HEK293 (cell line): ENCODE results near the gene PEPD.
A peak's percentile ranks its signal among the peaks of the same experiment; 100 is the strongest.

ENCODE experiments used
- CTCF ChIA-PET: fragments of 350-600 bp; formaldehyde crosslinking; extraction: SDS; loops from one replicate; lab custom pipeline; 2021; ENCODE audit warnings: antibody characterized with exemption; lab: Yijun Ruan, JAX
- POLR2A ChIA-PET: fragments of 300-600 bp; formaldehyde crosslinking; extraction: SDS; loops from one replicate; lab custom pipeline; 2020; ENCODE audit warnings: antibody characterized with exemption, inconsistent platforms; lab: Yijun Ruan, JAX
- H3K27ac ChIP-seq: fragments of 200-500 bp; sonication (Bioruptor generic); 2 replicates; pipeline ENCODE4 v1.5.1; 2014; ENCODE audit warnings: low read depth, low read length, control low read depth, inconsistent platforms; ENCODE audit errors: extremely low read depth
- H3K36me3 ChIP-seq, 2 experiments: fragments of 200-500 bp in 1 of 2; sonication (Bioruptor generic) in 1 of 2; 1 replicate in 1 of 2; 2 replicates in 1 of 2; pipeline ENCODE4 v1.5.1; 2014 to 2017; ENCODE audit warnings: inconsistent platforms in 2 of 2, low read length in 2 of 2; ENCODE audit not compliant: control insufficient read depth in 2 of 2, insufficient read depth in 1 of 2
- H3K4me1 ChIP-seq: fragments of 200-500 bp; sonication (Bioruptor generic); 2 replicates; pipeline ENCODE4 v1.5.1; 2014; ENCODE audit warnings: mild to moderate bottlenecking, low read length, inconsistent platforms; ENCODE audit not compliant: control insufficient read depth, insufficient read depth
- H3K4me3 ChIP-seq: 2 replicates; pipeline ENCODE4 v1.5.1; 2011; ENCODE audit warnings: low read depth, mild to moderate bottlenecking, control low read depth, low read length, moderate library complexity
- H3K9me3 ChIP-seq: fragments of 200-500 bp; sonication (Bioruptor generic); 2 replicates; pipeline ENCODE4 v1.5.1; 2014; ENCODE audit warnings: low read depth, low read length, inconsistent platforms; ENCODE audit not compliant: control insufficient read depth, insufficient read depth
- EGR2 ChIP-seq: fragments of 450-650 bp; formaldehyde crosslinking; IDR thresholded peaks from 2 replicates; pipeline ENCODE4 v1.5.1; 2016; ENCODE audit warnings: low read depth, missing biosample characterization, missing genetic modification characterization
- FEZF1 ChIP-seq: fragments of 450-650 bp; formaldehyde crosslinking; IDR thresholded peaks from 2 replicates; pipeline ENCODE4 v1.5.1; 2016; ENCODE audit warnings: missing biosample characterization, missing genetic modification characterization
- REST ChIP-seq: fragments of 450-650 bp; formaldehyde crosslinking; IDR thresholded peaks from 2 replicates; pipeline ENCODE4 v1.5.1; 2016; ENCODE audit warnings: missing biosample characterization, missing genetic modification characterization
- SALL2 ChIP-seq: fragments of 450-650 bp; formaldehyde crosslinking; IDR thresholded peaks from 2 replicates; pipeline ENCODE4 v1.5.0; 2017; ENCODE audit warnings: missing biosample characterization, mild to moderate bottlenecking, missing genetic modification characterization, borderline replicate concordance
- YY1 ChIP-seq: fragments of 450-650 bp; formaldehyde crosslinking; IDR thresholded peaks from 2 replicates; pipeline ENCODE4 v1.5.1; 2018; ENCODE audit warnings: missing biosample characterization, missing genetic modification characterization
- ZBTB48 ChIP-seq: fragments of 450-650 bp; formaldehyde crosslinking; IDR thresholded peaks from 2 replicates; pipeline ENCODE4 v1.5.1; 2016; ENCODE audit warnings: missing biosample characterization, missing genetic modification characterization
- ZFHX2 ChIP-seq: fragments of 450-650 bp; formaldehyde crosslinking; conservative IDR thresholded peaks from 2 replicates; pipeline ENCODE4 v1.5.1; 2016; ENCODE audit warnings: missing biosample characterization, missing genetic modification characterization
- ZNF10 ChIP-seq: fragments of 450-650 bp; formaldehyde crosslinking; IDR thresholded peaks from 2 replicates; pipeline ENCODE4 v1.5.1; 2017; ENCODE audit warnings: missing biosample characterization, missing genetic modification characterization
- ZNF292 ChIP-seq: fragments of 450-650 bp; formaldehyde crosslinking; IDR thresholded peaks from 2 replicates; pipeline ENCODE4 v1.5.1; 2016; ENCODE audit warnings: low read depth, missing biosample characterization, missing genetic modification characterization, borderline replicate concordance
- ZNF426 ChIP-seq: fragments of 450-650 bp; formaldehyde crosslinking; IDR thresholded peaks from 2 replicates; pipeline ENCODE4 v1.5.1; 2017; ENCODE audit warnings: missing biosample characterization, missing genetic modification characterization, mild to moderate bottlenecking, inconsistent platforms, moderate library complexity
- ZNF560 ChIP-seq: fragments of 450-650 bp; formaldehyde crosslinking; IDR thresholded peaks from 2 replicates; pipeline ENCODE4 v1.5.1; 2017; ENCODE audit warnings: missing biosample characterization, missing genetic modification characterization, borderline replicate concordance
- ZNF623 ChIP-seq: fragments of 450-650 bp; formaldehyde crosslinking; IDR thresholded peaks from 2 replicates; pipeline ENCODE4 v1.5.1; 2016; ENCODE audit warnings: missing biosample characterization, missing genetic modification characterization
- ZNF704 ChIP-seq: fragments of 450-650 bp; formaldehyde crosslinking; IDR thresholded peaks from 2 replicates; pipeline ENCODE4 v1.5.1; 2016; ENCODE audit warnings: missing biosample characterization, missing genetic modification characterization
- TF ChIP-seq, protein P1 (sequence below): fragments of 450-650 bp; formaldehyde crosslinking; IDR thresholded peaks from 2 replicates; pipeline ENCODE4 v1.5.1; 2016; ENCODE audit warnings: missing biosample characterization, missing genetic modification characterization
- TF ChIP-seq, protein P2 (sequence below): fragments of 450-650 bp; formaldehyde crosslinking; conservative IDR thresholded peaks from 2 replicates; pipeline ENCODE4 v1.5.1; 2016; ENCODE audit warnings: low read depth, missing biosample characterization, missing genetic modification characterization

PEPD gene

DNA sequence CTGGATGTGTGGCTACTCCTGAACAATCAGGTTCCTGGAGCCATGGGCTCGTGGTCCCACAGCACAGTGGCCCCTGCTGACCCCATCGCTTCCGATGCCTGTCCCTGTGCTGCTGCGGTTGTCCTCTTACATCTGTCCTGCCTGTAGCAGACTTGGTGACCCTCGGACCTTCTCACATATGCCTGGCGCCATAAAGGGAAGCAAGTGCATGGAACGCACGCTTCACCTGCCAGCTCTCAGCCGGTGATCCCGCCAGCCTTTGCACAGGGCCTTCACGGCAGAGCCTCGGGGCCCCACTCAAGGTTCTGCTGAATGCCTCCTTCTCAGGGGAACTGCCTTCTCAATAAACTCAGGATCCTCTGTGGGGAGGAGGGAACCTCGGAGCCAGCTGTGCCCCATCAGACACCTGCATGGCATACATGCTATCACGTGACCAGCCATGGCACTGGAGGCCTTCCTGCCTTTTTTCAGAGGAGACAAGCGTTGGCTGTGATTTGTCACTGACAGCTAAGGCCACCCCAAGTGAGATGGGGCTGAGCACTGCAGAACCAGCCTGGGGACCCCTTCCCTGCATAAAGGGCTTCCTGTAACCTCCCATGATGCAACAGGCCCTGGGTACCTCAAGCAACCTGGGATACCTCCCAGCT, 24.3 kb downstream of the PEPD start (continued):
- TF ChIP-seq ZBTB48 (tag by site-specific recombination) (no peak), FEZF1 (tag by site-specific recombination) (no peak), ZNF560 (no peak)

- H3K27ac ChIP-seq = no peak overlapping the region
- H3K36me3 ChIP-seq = peaks cover 0 to 26% of the 10 kb centered on the region in 2 experiments; a peak in 2 of 3 replicates
- H3K4me1 ChIP-seq = no peaks in the 10 kb centered on the region
- ChIA-PET POLR2A (interaction anchor here (0.7 kb wide), 1 partner anchor 14 kb away, joined by 3 read pairs; no protein-coding TSS in a partner anchor), CTCF (interaction anchor here (0.5 kb wide), 1 partner anchor 521 kb away, joined by 3 read pairs; no protein-coding TSS in a partner anchor)
- H3K4me3 ChIP-seq = no peak overlapping the region
- TF ChIP-seq, protein P1, sequence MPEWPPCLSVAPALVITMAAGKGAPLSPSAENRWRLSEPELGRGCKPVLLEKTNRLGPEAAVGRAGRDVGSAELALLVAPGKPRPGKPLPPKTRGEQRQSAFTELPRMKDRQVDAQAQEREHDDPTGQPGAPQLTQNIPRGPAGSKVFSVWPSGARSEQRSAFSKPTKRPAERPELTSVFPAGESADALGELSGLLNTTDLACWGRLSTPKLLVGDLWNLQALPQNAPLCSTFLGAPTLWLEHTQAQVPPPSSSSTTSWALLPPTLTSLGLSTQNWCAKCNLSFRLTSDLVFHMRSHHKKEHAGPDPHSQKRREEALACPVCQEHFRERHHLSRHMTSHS = no peak
- no peak for TF ChIP-seq ZNF10
- no peak for TF ChIP-seq YY1
- TF ChIP-seq REST (tag by site-specific recombination) = no peak
- no peak for TF ChIP-seq ZNF704 (tag by site-specific recombination)
- no peak for TF ChIP-seq ZNF292 (tag by site-specific recombination)
- TF ChIP-seq ZFHX2 = peak; percentile 12; the same call in 1 of the 2 replicates
- no peak for TF ChIP-seq ZNF623 (tag by site-specific recombination)
- peak; percentile 76 for TF ChIP-seq EGR2 (tag by site-specific recombination)
- TF ChIP-seq ZNF426 (tag by site-specific recombination) = no peak
- no peak for TF ChIP-seq SALL2 (tag by site-specific recombination)
- TF ChIP-seq, protein P2, sequence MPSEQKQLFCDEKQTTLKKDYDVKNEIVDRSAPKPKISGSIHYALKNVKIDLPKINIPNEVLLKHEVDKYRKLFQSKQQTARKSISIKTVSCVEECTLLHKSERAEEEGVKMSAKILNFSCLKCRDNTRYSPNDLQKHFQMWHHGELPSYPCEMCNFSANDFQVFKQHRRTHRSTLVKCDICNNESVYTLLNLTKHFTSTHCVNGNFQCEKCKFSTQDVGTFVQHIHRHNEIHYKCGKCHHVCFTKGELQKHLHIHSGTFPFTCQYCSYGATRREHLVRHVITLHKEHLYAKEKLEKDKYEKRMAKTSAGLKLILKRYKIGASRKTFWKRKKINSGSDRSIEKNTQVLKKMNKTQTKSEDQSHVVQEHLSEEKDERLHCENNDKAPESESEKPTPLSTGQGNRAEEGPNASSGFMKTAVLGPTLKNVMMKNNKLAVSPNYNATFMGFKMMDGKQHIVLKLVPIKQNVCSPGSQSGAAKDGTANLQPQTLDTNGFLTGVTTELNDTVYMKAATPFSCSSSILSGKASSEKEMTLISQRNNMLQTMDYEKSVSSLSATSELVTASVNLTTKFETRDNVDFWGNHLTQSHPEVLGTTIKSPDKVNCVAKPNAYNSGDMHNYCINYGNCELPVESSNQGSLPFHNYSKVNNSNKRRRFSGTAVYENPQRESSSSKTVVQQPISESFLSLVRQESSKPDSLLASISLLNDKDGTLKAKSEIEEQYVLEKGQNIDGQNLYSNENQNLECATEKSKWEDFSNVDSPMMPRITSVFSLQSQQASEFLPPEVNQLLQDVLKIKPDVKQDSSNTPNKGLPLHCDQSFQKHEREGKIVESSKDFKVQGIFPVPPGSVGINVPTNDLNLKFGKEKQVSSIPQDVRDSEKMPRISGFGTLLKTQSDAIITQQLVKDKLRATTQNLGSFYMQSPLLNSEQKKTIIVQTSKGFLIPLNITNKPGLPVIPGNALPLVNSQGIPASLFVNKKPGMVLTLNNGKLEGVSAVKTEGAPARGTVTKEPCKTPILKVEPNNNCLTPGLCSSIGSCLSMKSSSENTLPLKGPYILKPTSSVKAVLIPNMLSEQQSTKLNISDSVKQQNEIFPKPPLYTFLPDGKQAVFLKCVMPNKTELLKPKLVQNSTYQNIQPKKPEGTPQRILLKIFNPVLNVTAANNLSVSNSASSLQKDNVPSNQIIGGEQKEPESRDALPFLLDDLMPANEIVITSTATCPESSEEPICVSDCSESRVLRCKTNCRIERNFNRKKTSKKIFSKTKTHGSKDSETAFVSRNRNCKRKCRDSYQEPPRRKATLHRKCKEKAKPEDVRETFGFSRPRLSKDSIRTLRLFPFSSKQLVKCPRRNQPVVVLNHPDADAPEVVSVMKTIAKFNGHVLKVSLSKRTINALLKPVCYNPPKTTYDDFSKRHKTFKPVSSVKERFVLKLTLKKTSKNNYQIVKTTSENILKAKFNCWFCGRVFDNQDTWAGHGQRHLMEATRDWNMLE (tag by site-specific recombination) = no peak
- no peaks in the 10 kb centered on the region for H3K9me3 ChIP-seq
Observed at GRCh38 chr19:33496038-33496895, 25.3 kb downstream of the PEPD start.
